GM11168 (cell line): Measurements from ENCODE around the gene TUBA8.

Experiments
- in situ Hi-C: fragments of 300-500 bp; cut with MboI; formaldehyde crosslinking; loops from one replicate; pipeline ENCODE4 v1.12.0; 2022; ENCODE audit warnings: low sequenced_read_pairs; ENCODE audit not compliant: unreplicated experiment

Gene TUBA8

DNA sequence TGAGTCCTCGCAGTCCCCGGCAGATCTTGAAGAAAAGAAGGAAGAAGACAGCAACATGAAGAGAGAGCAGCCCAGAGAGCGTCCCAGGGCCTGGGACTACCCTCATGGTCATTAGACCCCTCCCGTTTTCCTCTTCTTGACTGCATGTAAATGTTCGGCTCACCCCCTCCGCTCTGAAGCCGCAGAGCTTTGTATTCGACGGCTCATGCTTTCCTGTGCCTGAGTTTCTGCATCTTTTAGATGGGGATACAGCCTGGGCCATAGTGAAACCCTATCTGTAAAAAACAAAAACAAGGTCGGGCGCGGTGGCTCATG is 47.1 kb downstream of the TUBA8 start:
- in situ Hi-C loops: loop anchor here (25.0 kb wide), 1 partner anchor 355 kb away; the partner anchor contains the start of gene GGTLC3

- in situ Hi-C loops: loop anchor here (25.0 kb wide), 1 partner anchor 352 kb away; the partner anchor contains the start of gene GGTLC3
Measured at GRCh38 chr22:18160641-18161040, 50.0 kb downstream of the TUBA8 start.

- in situ Hi-C loops: loop anchor here (25.0 kb wide), 1 partner anchor 348 kb away; the partner anchor contains the start of gene GGTLC3
Measured at GRCh38 chr22:18163843-18164242, 53.2 kb downstream of the TUBA8 start.

DNA sequence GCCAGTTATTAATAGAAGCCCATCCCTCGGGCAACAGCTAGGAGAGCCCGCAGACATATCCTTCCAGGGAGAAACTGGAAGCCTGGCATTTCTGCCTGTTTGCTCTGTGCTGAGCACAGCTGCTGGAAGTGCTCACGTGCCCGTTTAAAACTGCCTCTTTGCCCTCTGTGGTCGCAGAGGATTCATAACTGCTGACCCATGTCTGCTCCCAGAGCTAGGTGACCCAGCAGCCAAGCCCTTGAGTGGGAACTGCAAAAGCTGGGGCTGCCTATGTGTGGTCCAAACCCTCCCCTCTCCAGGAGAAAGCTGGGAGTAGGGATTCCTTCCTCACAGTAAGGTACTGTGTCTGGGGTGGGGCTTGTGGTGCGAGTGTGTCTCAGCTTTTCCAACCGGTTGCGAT is 54.0 kb downstream of the TUBA8 start:
- in situ Hi-C loops: loop anchor here (25.0 kb wide), 1 partner anchor 348 kb away; the partner anchor contains the start of gene GGTLC3

- in situ Hi-C loops: loop anchor here (25.0 kb wide), 1 partner anchor 347 kb away; the partner anchor contains the start of gene GGTLC3
Measured at GRCh38 chr22:18165356-18165755, 54.7 kb downstream of the TUBA8 start.

DNA sequence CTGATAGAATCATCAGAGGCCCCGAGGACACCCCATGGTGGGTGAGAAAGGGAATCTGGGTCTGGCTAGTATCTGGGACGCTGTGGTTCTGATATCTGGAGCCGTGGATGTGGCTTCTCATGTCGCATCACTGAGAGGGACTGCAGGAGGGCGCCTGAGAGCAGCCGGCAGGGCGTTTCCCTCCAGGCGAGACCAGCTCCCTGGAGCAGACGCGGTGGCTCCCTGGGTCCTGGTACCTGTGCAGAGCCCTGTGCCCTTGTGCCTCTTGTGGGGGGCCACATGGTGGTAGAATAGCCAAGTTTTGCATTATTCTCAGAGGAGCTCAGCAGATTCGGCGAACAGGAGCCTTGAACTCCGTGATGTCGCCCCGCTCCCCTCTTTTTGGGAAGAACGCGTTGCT is 59.7 kb downstream of the TUBA8 start:
- in situ Hi-C loops: loop anchor here (25.0 kb wide), 1 partner anchor 342 kb away; the partner anchor contains the start of gene GGTLC3

GRCh38 chr22:18172203-18172602 is 61.6 kb downstream of the TUBA8 start:
- in situ Hi-C loops: loop anchor here (25.0 kb wide), 1 partner anchor 340 kb away; the partner anchor contains the start of gene GGTLC3

GRCh38 chr22:18172776-18173175 is 62.2 kb downstream of the TUBA8 start:
- in situ Hi-C loops: loop anchor here (25.0 kb wide), 1 partner anchor 340 kb away; the partner anchor contains the start of gene GGTLC3

- in situ Hi-C loops: loop anchor here (25.0 kb wide), 1 partner anchor 339 kb away; the partner anchor contains the start of gene GGTLC3
Measured at GRCh38 chr22:18173441-18173840, 62.8 kb downstream of the TUBA8 start.
